Putamen (tissue), 1 donor: Measurements from ENCODE around the gene EMC6.

ENCODE experiments used
- DNase-seq: peaks from one replicate; pipeline ENCODE4 v3.0.0-alpha.2; 2016; ENCODE audit warnings: low spot score

The EMC6 gene

DNA sequence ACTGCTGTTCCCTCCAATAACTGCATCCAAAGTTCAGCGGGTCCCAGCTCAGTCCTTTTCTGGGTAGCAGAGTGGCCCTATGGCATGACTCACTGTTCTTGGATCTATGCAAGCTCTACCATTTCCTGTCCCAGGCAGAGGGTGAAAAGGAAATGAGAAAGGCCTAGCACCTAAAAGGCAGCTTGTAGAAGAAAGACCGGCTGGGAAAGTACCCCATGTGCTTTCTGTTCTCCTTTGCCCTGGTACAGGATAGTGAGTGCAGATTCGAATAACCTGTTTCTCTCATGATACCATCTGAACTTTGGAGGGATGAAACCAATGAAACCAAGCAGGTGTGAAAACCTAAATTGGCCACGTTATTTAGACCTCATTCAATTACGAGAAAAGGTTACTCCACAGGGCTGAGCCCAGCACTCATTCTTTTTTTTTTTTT, 42.4 kb downstream of the EMC6 start:
- no peak for DNase-seq

DNA sequence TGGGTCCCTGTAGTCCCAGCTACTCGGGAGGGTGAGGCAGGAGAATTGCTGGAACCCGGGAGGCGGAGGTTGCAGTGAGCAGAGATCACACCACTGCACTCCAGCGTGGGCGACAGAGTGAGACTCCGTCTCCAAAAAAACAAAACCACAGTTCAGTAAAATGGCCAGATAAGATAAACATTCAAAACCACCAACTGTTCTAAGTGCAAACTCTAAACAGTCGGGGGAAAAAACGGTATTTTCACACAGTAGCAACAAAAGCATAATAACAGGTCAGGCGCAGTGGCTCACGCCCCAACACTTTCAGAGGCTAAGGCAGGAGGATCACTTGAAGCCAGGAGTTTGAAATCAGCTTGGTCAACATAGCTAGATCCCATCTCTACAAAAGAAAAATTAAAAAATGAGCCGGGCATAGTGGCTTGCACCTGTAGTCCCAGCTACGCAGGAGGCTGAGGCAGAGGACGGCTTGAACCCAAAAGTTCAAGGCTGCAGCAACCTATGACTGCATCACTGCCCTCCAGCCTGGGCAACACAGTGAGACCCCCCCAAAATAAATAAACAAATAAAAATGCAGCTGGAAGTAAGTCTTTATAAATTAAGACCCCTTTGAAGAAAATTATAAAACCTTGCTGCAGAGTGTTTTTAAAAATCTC, 44.3 kb downstream of the EMC6 start:
- no peak for DNase-seq

DNA sequence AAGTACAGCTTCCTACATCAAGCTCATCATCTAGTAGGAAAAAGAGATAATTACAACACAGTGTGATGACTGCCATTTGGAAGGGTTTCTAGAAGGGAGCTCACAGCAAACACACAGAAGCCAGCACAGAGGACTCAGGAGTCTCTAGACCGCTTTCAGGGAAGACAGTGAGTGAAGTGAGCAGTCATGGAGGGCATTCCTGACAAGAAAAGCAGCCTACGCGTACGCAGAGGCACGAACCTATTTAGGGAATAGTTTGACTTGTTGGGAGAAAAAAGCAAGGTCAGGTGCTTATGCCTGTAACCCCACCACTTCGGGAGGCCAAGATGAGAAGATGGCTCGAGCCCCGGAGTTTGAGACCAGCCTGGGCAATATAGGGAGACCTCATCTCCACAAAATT, 46.7 kb downstream of the EMC6 start:
- no peak for DNase-seq

DNA sequence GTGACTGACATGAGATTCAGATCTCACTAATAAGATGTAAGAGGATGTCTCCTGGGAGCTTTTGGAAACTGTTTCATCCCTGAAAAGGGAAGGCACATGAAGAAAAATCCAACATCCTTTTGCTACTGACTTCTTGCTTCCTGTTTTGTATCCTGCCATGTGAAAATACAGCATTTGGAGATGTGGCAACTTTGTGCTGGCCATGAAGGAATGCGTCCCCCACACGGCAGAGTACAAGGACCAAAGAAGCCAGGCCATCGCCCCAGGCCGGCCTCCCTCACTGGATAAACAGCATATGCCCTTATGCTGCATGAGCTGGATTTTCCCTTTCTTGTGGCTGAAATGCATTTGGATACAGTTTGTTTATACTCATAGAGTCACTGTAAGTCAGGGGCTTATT, 49.6 kb downstream of the EMC6 start:
- DNase-seq = no peak

DNA sequence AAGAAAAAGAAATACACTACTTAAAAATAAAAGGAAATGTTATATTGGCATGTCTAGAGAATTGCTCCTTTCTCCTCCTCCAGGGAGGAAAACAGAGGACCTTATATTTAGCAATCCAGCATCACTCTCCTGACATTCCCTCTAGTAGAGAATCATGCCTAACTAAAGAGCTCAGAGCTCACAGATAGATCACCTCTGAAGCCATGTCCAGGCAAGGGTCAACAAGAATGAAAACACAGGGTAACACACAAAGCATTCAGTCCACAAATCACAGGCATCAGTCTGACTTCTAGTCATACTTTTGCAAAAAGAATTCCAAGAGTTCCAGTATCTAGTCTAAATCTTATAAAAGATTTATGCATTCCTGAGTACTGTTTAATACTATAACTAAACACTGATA, 50.7 kb downstream of the EMC6 start:
- no peak for DNase-seq
